SK-N-MC (cell line): ENCODE results near the gene GNPTAB.

Experiments
- DNase-seq: peaks from one replicate; pipeline ENCODE4 v3.0.0-alpha.2; 2011; ENCODE audit warnings: low read depth, low spot score
- H3K27ac ChIP-seq: fragments of 200-600 bp; sonication (generic); 2 replicates; pipeline ENCODE4 v1.5.1; 2016; ENCODE audit warnings: mixed run types
- H3K36me3 ChIP-seq: fragments of 200-600 bp; sonication (generic); 2 replicates; pipeline ENCODE4 v1.6.1; 2017; ENCODE audit warnings: antibody characterized with exemption, low read length, mixed read lengths; ENCODE audit not compliant: insufficient read depth
- H3K4me3 ChIP-seq: fragments of 200-600 bp; sonication (generic); 2 replicates; pipeline ENCODE4 v1.5.1; 2016
- H3K9ac ChIP-seq: fragments of 200-600 bp; sonication (generic); 2 replicates; pipeline ENCODE4 v1.8.0; 2017; ENCODE audit warnings: mixed run types, mixed read lengths; ENCODE audit not compliant: insufficient read length
- H3K9me3 ChIP-seq: fragments of 200-600 bp; sonication (generic); 2 replicates; pipeline ENCODE4 v1.6.1; 2017; ENCODE audit warnings: low read depth, mild to moderate bottlenecking, antibody characterized with exemption, low read length, moderate library complexity, mixed read lengths
- EZH2 ChIP-seq: fragments of 200-600 bp; sonication (generic); IDR thresholded peaks from one replicate; pipeline ENCODE4 v1.6.1; 2017; ENCODE audit warnings: antibody characterized with exemption
- FOXP2 ChIP-seq: optimal IDR thresholded peaks from 2 replicates; pipeline ENCODE3; 2011; ENCODE audit warnings: mild to moderate bottlenecking, moderate library complexity; ENCODE audit not compliant: insufficient read depth; ENCODE audit errors: extremely low read length, control extremely low read depth
- POLR2AphosphoS5 ChIP-seq: IDR thresholded peaks from 2 replicates; pipeline ENCODE4 v1.6.1; 2012; ENCODE audit warnings: mild to moderate bottlenecking, low read depth, low read length, borderline replicate concordance

The GNPTAB gene

DNA sequence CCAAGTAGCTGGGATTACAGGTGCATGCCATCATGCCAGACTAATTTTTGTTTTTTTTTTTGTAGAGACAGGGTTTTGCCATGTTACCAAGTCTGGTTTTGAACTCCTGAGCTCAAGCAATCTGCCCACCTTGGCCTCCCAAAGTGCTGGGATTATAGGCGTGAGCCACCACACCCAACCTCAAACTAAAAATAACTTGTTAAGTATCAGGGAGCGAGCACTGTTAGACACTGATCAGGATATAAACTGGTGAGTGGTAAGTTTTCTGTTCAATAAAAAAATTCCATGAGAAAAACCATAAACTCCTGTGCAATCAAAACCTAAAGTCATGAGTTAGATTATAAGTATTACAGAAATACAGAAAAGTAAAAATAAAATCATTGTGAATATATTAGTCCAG is 46.9 kb downstream of the GNPTAB start:
- Histone ChIP-seq H3K9ac (no peak overlapping the region), H3K9me3 (no peaks in the 10 kb centered on the region), H3K36me3 (no peaks in the 10 kb centered on the region), H3K4me3 (no peak overlapping the region), H3K27ac (no peak overlapping the region)
- no peak for TF ChIP-seq EZH2
- TF ChIP-seq FOXP2, result no peak
- TF ChIP-seq POLR2AphosphoS5, result no peak
- DNase-seq, result no peak

DNA sequence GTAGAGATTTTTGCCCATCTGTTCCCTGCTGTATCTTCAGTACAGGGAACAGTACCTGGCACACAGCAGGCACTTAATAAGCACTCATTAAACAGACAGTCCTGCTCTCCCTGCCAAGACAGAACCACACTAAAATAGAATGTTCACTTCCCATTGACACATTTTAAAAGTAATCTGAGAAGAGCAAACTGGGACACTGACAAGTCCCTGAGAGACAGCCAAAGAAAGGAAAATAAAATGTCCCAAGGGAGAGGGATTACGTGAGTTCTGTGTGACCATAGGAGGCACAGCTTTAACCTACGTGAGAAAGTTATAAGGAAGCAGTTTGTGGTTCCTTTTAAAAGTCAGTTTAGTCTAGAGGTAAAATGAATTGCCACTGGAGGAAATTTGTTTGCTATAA is 47.6 kb downstream of the GNPTAB start:
- Histone ChIP-seq H3K36me3 (no peaks in the 10 kb centered on the region), H3K4me3 (no peak overlapping the region), H3K27ac (no peak overlapping the region), H3K9me3 (no peaks in the 10 kb centered on the region), H3K9ac (no peak overlapping the region)
- no peak for DNase-seq
- no peak for TF ChIP-seq EZH2
- no peak for TF ChIP-seq FOXP2
- TF ChIP-seq POLR2AphosphoS5, result no peak

DNA sequence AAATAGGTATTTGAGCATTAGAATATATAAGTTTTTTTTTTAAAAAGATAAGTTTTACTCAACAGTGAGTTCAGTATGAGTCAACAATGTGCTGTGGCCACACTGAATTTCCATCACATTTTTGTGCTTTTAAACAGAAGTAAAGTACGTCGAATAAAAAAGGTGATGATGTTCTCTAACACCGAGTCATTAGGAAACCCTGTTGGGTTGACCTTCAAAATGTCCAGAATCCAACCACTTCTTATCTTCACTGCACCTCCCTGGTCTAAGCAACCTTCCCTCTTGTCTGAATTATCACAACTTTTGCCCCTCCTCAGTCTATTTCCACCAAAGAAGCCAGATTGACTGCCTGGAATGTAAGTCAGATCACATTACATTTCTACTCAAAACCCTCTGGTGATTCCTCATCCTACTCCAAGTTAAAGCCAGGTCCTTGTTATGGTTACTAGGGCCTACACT is 48.5 kb downstream of the GNPTAB start:
- Histone ChIP-seq H3K36me3 (no peaks in the 10 kb centered on the region), H3K27ac (no peak overlapping the region), H3K4me3 (no peak overlapping the region), H3K9me3 (no peaks in the 10 kb centered on the region), H3K9ac (no peak overlapping the region)
- DNase-seq, result no peak
- TF ChIP-seq POLR2AphosphoS5, result no peak
- no peak for TF ChIP-seq EZH2
- no peak for TF ChIP-seq FOXP2

DNA sequence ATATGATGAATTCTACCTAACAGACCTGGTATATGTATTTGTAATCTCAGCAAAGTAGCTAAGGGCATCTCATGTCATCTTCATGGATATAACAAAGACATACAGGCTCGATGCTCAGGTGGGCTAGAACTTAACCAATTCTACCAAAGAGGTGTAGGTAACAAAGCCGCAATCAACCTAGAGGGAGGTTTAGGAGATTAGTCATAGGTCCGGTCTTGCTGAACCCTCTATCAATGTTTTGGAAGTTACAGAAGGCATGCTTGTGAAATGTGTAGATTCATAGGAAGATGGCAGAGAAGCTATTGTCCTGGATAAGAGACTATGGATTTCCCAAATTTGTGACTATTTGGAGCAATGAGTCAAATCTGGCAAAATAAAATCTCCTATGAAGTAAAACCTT is 48.9 kb downstream of the GNPTAB start:
- no peak for DNase-seq
- Histone ChIP-seq H3K36me3 (no peaks in the 10 kb centered on the region), H3K9me3 (no peaks in the 10 kb centered on the region), H3K4me3 (no peak overlapping the region), H3K9ac (no peak overlapping the region), H3K27ac (no peak overlapping the region)
- no peak for TF ChIP-seq FOXP2
- TF ChIP-seq EZH2, result no peak
- TF ChIP-seq POLR2AphosphoS5, result no peak

GRCh38 chr12:101780599-101780998 is 50.2 kb downstream of the GNPTAB start:
- H3K36me3 ChIP-seq, result no peaks in the 10 kb centered on the region
- no peak for TF ChIP-seq POLR2AphosphoS5
- TF ChIP-seq EZH2, result no peak
- no peak for DNase-seq

DNA sequence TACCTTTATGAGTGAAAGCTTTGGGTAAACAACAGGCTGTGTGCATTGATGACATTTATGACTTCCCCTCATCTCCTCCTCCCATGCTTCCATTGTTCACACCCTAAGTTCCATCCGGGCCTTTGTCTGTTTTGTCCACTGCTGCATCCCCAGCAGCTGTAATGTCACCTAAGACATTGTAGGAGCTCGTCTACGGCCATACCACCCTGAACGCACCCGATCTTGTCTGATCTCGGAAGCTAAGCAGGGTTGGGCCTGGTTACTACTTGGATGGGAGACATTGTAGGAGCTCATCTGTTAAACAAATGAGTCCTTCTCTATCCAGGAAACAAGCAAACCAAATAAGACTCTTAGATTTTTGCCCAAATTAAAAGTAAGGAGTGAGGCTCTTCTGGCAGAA is 51.1 kb downstream of the GNPTAB start:
- H3K36me3 ChIP-seq, result no peaks in the 10 kb centered on the region
- no peak overlapping the region for H3K9ac ChIP-seq
- H3K9me3 ChIP-seq, result no peaks in the 10 kb centered on the region
- no peak overlapping the region for H3K27ac ChIP-seq
- DNase-seq, result no peak
- H3K4me3 ChIP-seq, result no peak overlapping the region
- no peak for TF ChIP-seq EZH2
- TF ChIP-seq FOXP2, result no peak
- TF ChIP-seq POLR2AphosphoS5, result no peak

More at GRCh38 chr12:101780599-101780998, 50.2 kb downstream of the GNPTAB start:
- Histone ChIP-seq H3K9me3 (no peaks in the 10 kb centered on the region), H3K9ac (no peak overlapping the region), H3K27ac (no peak overlapping the region), H3K4me3 (no peak overlapping the region)

- no peak overlapping the region for H3K27ac ChIP-seq
- no peaks in the 10 kb centered on the region for H3K36me3 ChIP-seq
- no peak for DNase-seq
- no peak for TF ChIP-seq FOXP2
- no peak for TF ChIP-seq POLR2AphosphoS5
- no peak for TF ChIP-seq EZH2
- H3K4me3 ChIP-seq, result no peak overlapping the region
- no peak overlapping the region for H3K9ac ChIP-seq
- no peaks in the 10 kb centered on the region for H3K9me3 ChIP-seq
Observed at GRCh38 chr12:101779200-101779599, 51.6 kb downstream of the GNPTAB start.

DNA sequence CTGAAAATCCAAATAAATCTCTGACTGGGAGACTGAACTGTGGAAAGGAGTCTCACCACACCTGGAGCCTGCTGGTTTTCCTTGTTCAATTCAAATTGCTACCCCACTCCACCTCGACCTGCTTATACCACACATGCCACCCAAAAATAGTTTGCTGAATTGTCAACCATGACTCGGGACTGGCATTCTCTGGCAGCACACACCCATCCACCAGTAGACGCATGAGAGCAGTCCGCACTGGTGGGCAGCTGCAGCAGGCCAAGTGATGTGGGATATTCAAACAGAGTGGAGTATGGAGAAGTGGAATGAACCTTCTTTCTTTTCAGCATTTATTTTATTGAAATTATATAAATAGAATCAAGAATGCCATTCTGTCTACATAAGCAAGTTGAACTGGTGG is 52.8 kb downstream of the GNPTAB start:
- no peak for DNase-seq
- H3K27ac ChIP-seq, result no peak overlapping the region
- no peak overlapping the region for H3K4me3 ChIP-seq
- no peak overlapping the region for H3K9ac ChIP-seq
- no peak for TF ChIP-seq EZH2
- no peak for TF ChIP-seq FOXP2
- no peak for TF ChIP-seq POLR2AphosphoS5
- H3K9me3 ChIP-seq, result no peaks in the 10 kb centered on the region
- H3K36me3 ChIP-seq, result no peaks in the 10 kb centered on the region

DNA sequence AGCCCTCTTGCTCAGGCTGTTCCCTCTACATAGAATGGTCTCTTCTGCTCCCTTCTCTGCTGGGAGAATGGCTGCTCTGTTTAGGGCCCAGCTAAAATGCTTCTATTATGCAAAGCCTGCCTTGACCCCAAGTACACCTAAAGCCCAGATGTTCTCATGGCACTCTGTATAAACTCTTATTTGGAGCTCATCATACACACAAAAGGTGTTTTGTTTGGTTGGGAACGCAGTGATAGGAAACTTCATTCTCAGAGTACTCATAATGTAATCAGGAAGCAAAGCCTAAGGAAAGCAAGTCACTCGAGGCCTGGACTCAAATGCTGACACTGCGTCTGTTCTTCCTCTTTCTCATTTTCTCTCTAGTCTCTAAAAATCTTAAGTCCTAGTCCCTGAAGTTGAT is 53.3 kb downstream of the GNPTAB start:
- Histone ChIP-seq H3K27ac (no peak overlapping the region), H3K9me3 (no peaks in the 10 kb centered on the region), H3K9ac (no peak overlapping the region), H3K36me3 (no peaks in the 10 kb centered on the region), H3K4me3 (no peak overlapping the region)
- TF ChIP-seq EZH2, result no peak
- no peak for TF ChIP-seq POLR2AphosphoS5
- TF ChIP-seq FOXP2, result no peak
- no peak for DNase-seq
